Mesenchymal stem cell (in vitro differentiated cells and primary cell): Measurements from ENCODE around the gene PPDPF.

ENCODE experiments used
- DNase-seq: peaks from one replicate; pipeline ENCODE4 v3.0.0-alpha.2; 2013
- H2AFZ ChIP-seq: one replicate; pipeline ENCODE4 v1.6.1; 2013; ENCODE audit warnings: low read depth, mild to moderate bottlenecking, control low read depth, inconsistent platforms, low read length, moderate library complexity
- H2AK5ac ChIP-seq: 2 replicates; pipeline ENCODE4 v1.6.1; 2013; ENCODE audit warnings: low read length, moderate library complexity, mild to moderate bottlenecking, inconsistent platforms; ENCODE audit not compliant: severe bottlenecking
- H2BK120ac ChIP-seq: one replicate; pipeline ENCODE4 v1.6.1; 2013; ENCODE audit warnings: low read depth, mild to moderate bottlenecking, inconsistent platforms, low read length, moderate library complexity
- H2BK12ac ChIP-seq, 2 experiments: one replicate each; pipeline ENCODE4 v1.6.1; 2013; ENCODE audit warnings: inconsistent platforms in 2 of 2, low read length in 2 of 2, mild to moderate bottlenecking in 2 of 2, moderate library complexity in 2 of 2, control low read depth in 1 of 2
- H2BK15ac ChIP-seq: one replicate; pipeline ENCODE4 v1.6.1; 2013; ENCODE audit warnings: mild to moderate bottlenecking, low read depth, inconsistent platforms; ENCODE audit not compliant: poor library complexity, severe bottlenecking
- H2BK5ac ChIP-seq: 2 replicates; pipeline ENCODE4 v1.6.1; 2013; ENCODE audit warnings: low read depth, mild to moderate bottlenecking, low read length, control low read depth, inconsistent platforms; ENCODE audit not compliant: poor library complexity, severe bottlenecking
- H3K14ac ChIP-seq, 2 experiments: one replicate each; pipeline ENCODE4 v1.6.1; 2013; ENCODE audit warnings: inconsistent platforms in 2 of 2, low read length in 2 of 2, control low read depth in 1 of 2, mild to moderate bottlenecking in 1 of 2, moderate library complexity in 1 of 2
- H3K18ac ChIP-seq, 2 experiments: one replicate each; pipeline ENCODE4 v1.6.1; 2013; ENCODE audit warnings: inconsistent platforms in 2 of 2, low read length in 2 of 2, control low read depth in 1 of 2, low read depth in 1 of 2, mild to moderate bottlenecking in 1 of 2
- H3K23ac ChIP-seq, 2 experiments: one replicate each; pipeline ENCODE4 v1.6.1; 2013; ENCODE audit warnings: inconsistent platforms in 2 of 2, low read length in 2 of 2, mild to moderate bottlenecking in 2 of 2, moderate library complexity in 2 of 2, control low read depth in 1 of 2
- H3K27ac ChIP-seq: 2 replicates; pipeline ENCODE4 v1.5.1; 2013; ENCODE audit warnings: mild to moderate bottlenecking, moderate library complexity, low read length, control low read depth, inconsistent platforms; ENCODE audit not compliant: poor library complexity, severe bottlenecking
- H3K27me3 ChIP-seq, 2 experiments: 2 replicates each; pipeline versions ENCODE4 v1.6.1 to v1.7.0; 2013; ENCODE audit warnings: low read length in 2 of 2, mild to moderate bottlenecking in 2 of 2, moderate library complexity in 2 of 2, control low read depth in 1 of 2, inconsistent platforms in 1 of 2; ENCODE audit not compliant: control insufficient read depth in 1 of 2, insufficient read depth in 1 of 2
- H3K36me3 ChIP-seq, 2 experiments: 2 replicates each; pipeline versions ENCODE4 v1.6.1 to v1.7.0; 2013; ENCODE audit warnings: low read length in 2 of 2, control low read depth in 1 of 2, inconsistent platforms in 1 of 2, low read depth in 1 of 2, mild to moderate bottlenecking in 1 of 2; ENCODE audit not compliant: insufficient read depth in 2 of 2, control insufficient read depth in 1 of 2
- H3K4ac ChIP-seq, 2 experiments: one replicate each; pipeline ENCODE4 v1.6.1; 2013; ENCODE audit warnings: inconsistent platforms in 2 of 2, low read length in 2 of 2, mild to moderate bottlenecking in 2 of 2, moderate library complexity in 2 of 2, control low read depth in 1 of 2, low read depth in 1 of 2
- H3K4me1 ChIP-seq: 2 replicates; pipeline ENCODE4 v1.6.1; 2013; ENCODE audit warnings: low read depth, low read length, control low read depth; ENCODE audit not compliant: control insufficient read depth, insufficient read depth
- H3K4me2 ChIP-seq: 2 replicates; pipeline ENCODE4 v1.6.1; 2013; ENCODE audit warnings: low read length, mild to moderate bottlenecking, inconsistent platforms; ENCODE audit not compliant: poor library complexity, severe bottlenecking
- H3K4me3 ChIP-seq, 2 experiments: 2 replicates each; pipeline versions ENCODE4 v1.5.1 to v1.7.0; 2013; ENCODE audit warnings: low read length in 2 of 2, mild to moderate bottlenecking in 2 of 2, control low read depth in 1 of 2, low read depth in 1 of 2; ENCODE audit not compliant: insufficient read depth in 1 of 2
- H3K79me1 ChIP-seq: replicated peaks from 2 replicates; pipeline ENCODE4 v1.6.1; 2013; ENCODE audit warnings: mild to moderate bottlenecking, control low read depth, low read length, inconsistent platforms; ENCODE audit not compliant: poor library complexity, severe bottlenecking
- H3K9ac ChIP-seq: 2 replicates; pipeline ENCODE4 v1.7.0; 2013; ENCODE audit warnings: mild to moderate bottlenecking, low read length, moderate library complexity
- H3K9me3 ChIP-seq: 2 replicates; pipeline ENCODE4 v1.7.0; 2013; ENCODE audit warnings: mild to moderate bottlenecking, low read length; ENCODE audit not compliant: control insufficient read depth
- H4K8ac ChIP-seq: one replicate; pipeline ENCODE4 v1.6.1; 2013; ENCODE audit warnings: inconsistent platforms, mild to moderate bottlenecking, low read length, moderate library complexity
- H4K91ac ChIP-seq: one replicate; pipeline ENCODE4 v1.6.1; 2013; ENCODE audit warnings: mild to moderate bottlenecking, low read length, inconsistent platforms
- WGBS: methylation state at CpG from one replicate; pipeline ENCODE4 v1.1.7; 2013; ENCODE audit warnings: mixed read lengths; 5-methylcytosine and 5-hydroxymethylcytosine counted together

The PPDPF gene

DNA sequence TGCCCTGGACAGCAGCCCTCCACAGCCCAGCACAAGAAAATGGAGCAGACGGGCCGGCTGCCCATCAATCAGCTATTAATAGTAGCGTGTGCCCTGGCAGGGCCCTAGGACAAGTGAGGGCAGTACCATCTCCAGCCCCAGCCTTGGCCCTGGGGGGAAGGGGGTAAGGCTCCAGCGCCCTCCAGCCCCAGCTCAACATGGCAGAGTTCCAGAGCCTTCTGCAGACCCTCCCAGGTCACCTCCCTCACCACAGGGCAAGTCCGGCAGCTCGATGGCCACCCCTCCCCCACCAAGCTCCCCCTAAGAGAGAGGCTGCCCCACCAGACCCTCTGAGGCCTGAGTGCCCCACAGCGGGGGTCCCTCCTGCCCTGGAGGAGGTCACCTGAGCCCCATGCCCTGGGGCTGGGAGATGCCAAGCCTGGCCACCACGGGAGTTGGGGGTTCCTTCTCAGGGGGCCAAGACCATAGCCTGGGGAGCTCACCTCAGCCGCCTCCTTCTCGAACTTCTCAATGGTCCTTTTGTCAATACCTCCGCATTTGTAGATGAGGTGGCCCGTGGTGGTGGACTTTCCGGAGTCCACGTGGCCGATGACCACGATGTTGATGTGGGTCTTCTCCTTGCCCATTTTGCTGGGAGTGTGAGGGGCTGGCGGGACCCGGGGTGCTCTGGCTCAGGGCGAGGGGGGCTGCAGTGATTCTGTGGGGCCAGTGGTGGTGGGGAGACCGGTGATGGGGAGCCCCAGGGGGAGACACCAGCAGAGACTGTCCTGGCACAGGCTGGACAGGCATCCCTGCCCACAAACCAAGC is 23.2 kb upstream of the PPDPF start:
- no peak overlapping the region for H3K4me2 ChIP-seq
- H2AFZ ChIP-seq = no peak overlapping the region
- no peak overlapping the region for H2BK15ac ChIP-seq
- H3K4me1 ChIP-seq = peaks cover 28% of the 10 kb centered on the region
- H3K27ac ChIP-seq = no peak overlapping the region
- H3K14ac ChIP-seq = no peak overlapping the region
- no peak overlapping the region for H2AK5ac ChIP-seq
- H3K36me3 ChIP-seq = peaks cover 0 to 4% of the 10 kb centered on the region in 2 experiments
- no peak overlapping the region for H4K8ac ChIP-seq
- no peak overlapping the region for H3K18ac ChIP-seq
- H3K9me3 ChIP-seq = peaks cover 4% of the 10 kb centered on the region
- H2BK12ac ChIP-seq = no peak overlapping the region
- no peak overlapping the region for H3K4ac ChIP-seq
- no peaks in the 10 kb centered on the region for H3K79me1 ChIP-seq
- H3K4me3 ChIP-seq = no peak overlapping the region
- peaks cover 30 to 69% of the 10 kb centered on the region in 2 experiments for H3K27me3 ChIP-seq
- no peak overlapping the region for H4K91ac ChIP-seq
- H3K9ac ChIP-seq = no peak overlapping the region
- no peak overlapping the region for H3K23ac ChIP-seq
- no peak for DNase-seq
- WGBS = 84% methylated on average over 19 of the region's 20 CpGs
- no peak overlapping the region for H2BK120ac ChIP-seq
- H2BK5ac ChIP-seq = no peak overlapping the region

DNA sequence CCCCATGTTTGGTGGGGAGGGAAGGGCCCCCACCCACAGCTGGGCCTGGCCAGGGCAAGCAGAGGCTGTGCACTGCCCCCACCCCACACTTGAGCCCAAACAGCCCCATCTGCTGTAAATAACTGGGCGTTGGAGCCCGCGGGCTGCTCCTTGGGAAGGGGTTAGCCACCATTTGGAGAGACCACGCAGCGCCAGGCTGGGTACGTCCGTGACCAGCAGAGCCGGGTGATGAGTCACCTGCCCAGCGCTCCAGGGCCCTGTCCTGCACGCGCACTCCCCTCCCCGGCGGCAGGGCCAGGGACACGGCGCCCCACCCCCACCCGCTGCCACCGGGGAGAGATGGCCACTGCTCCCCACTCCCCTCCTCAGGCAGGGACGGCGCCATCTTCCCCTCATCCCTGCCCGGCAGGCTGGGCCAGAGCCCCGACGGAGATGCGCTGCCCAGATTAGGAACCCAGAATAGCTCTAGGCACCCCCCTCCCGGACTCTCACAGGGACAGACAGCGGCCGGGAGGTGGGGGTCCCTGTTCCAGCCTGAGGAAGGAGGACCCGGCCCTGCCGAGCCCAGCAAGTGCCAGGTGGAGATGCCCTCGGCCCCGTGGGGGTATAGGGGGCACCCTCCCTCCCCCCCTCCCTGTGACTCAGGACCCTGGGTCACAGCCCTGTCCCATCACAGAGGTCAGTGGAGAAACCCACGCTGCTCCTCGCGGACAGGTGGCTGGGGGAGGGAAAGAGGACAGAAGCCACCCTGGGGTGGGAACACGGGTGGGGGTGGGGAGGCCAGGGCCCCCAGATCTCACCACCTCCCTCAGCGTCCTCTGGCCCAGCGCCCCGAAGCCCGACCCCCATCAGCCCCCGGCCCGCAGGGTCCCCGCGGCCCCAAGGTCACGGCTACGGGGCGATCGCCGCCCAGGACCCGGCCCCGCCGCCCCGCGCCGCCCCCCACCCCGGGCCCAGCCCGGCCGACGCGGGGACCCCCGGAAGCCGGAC is 22.3 kb upstream of the PPDPF start:
- peak overlapping the region in 1 of 2 experiments; percentile 14 for H3K23ac ChIP-seq
- no peak overlapping the region for H2AFZ ChIP-seq
- no peaks in the 10 kb centered on the region for H3K79me1 ChIP-seq
- H4K8ac ChIP-seq = no peak overlapping the region
- no peak overlapping the region for H4K91ac ChIP-seq
- H3K36me3 ChIP-seq = peaks cover 0 to 4% of the 10 kb centered on the region in 2 experiments
- H3K4ac ChIP-seq = no peak overlapping the region
- no peak overlapping the region for H2BK5ac ChIP-seq
- no peak overlapping the region for H3K9ac ChIP-seq
- peaks cover 32% of the 10 kb centered on the region for H3K4me1 ChIP-seq
- H3K4me2 ChIP-seq = peak overlapping the region; percentile 19
- no peak overlapping the region for H3K18ac ChIP-seq
- 5% methylated on average over 38 of the region's 60 CpGs for WGBS
- no peak overlapping the region for H3K14ac ChIP-seq
- no peak overlapping the region for H2AK5ac ChIP-seq
- peaks cover 35 to 77% of the 10 kb centered on the region in 2 experiments for H3K27me3 ChIP-seq
- no peaks in the 10 kb centered on the region for H3K9me3 ChIP-seq
- H2BK120ac ChIP-seq = no peak overlapping the region
- no peak overlapping the region for H2BK15ac ChIP-seq
- no peak overlapping the region for H2BK12ac ChIP-seq
- H3K4me3 ChIP-seq = no peak overlapping the region
- no peak overlapping the region for H3K27ac ChIP-seq
- DNase-seq = peak; percentile 65

DNA sequence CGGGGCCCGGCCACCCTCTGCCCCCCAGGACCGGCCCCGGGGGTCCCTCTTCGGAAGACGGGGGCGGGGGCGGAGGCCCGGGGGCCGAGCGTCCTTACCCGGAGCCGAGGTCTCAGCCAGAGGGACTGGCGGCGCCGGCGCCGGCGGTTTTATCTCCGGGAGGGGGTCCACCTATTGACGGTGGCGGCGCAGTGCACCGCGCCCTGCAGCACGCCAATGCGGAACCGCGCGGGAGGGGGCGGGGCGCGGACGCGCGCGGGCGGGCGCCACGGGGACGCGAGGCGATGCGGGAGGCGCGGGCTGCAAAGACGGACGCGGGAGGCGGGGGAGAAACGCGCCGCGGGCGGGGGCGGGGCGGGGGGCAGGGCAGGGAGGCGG is 21.6 kb upstream of the PPDPF start, which contains the start of gene EEF1A2:
Gene EEF1A2, minus strand, starts transcription at position 124 of the 378 bp plus-strand sequence. CDS start 1,320 bp downstream, outside the sequence.
- H3K14ac ChIP-seq = no peak within 1 kb of the TSS
- H2AK5ac ChIP-seq = no peak within 1 kb of the TSS
- no peak within 1 kb of the TSS for H2BK120ac ChIP-seq
- peak within 1 kb of the TSS; percentile 80 for H3K4me2 ChIP-seq
- H2AFZ ChIP-seq = no peak within 1 kb of the TSS
- no peak within 1 kb of the TSS for H3K4ac ChIP-seq
- 2% methylated on average over 23 of the region's 58 CpGs for WGBS
- H3K27ac ChIP-seq = no peak within 1 kb of the TSS
- no peak within 1 kb of the TSS for H4K8ac ChIP-seq
- no peak within 1 kb of the TSS for H3K18ac ChIP-seq
- H2BK12ac ChIP-seq = no peak within 1 kb of the TSS
- peak within 1 kb of the TSS in 1 of 2 experiments; percentile 48 for H3K4me3 ChIP-seq
- H2BK5ac ChIP-seq = no peak within 1 kb of the TSS
- H3K23ac ChIP-seq = peak within 1 kb of the TSS in 1 of 2 experiments; percentile 14
- H3K4me1 ChIP-seq = peaks cover 32% of the 10 kb centered on the region
- H3K9me3 ChIP-seq = no peaks in the 10 kb centered on the region
- H3K27me3 ChIP-seq = peaks cover 42 to 80% of the 10 kb centered on the region in 2 experiments
- DNase-seq = no peak
- peaks cover 0 to 4% of the 10 kb centered on the region in 2 experiments for H3K36me3 ChIP-seq
- no peak within 1 kb of the TSS for H4K91ac ChIP-seq
- no peak within 1 kb of the TSS for H2BK15ac ChIP-seq
- no peaks in the 10 kb centered on the region for H3K79me1 ChIP-seq
- no peak within 1 kb of the TSS for H3K9ac ChIP-seq
